Lower lobe of right lung (tissue), 2 donors: Measurements from ENCODE around the gene PRKAB2. TPM values are rescaled to one million over a fixed set of nuclear protein-coding genes. Genes with fewer than 3 reads are reported as not detected.

ENCODE experiments used
- ATAC-seq, 2 donors: fragments of 200-7000 bp; cut with Tn5 transposase; one replicate each; pipeline ENCODE4 v1.9.1; 2020 to 2022; ENCODE audit warnings: mild to moderate bottlenecking in 2 of 2, moderate library complexity in 2 of 2
- DNase-seq: peaks from one replicate; pipeline ENCODE4 v3.0.0-alpha.2; 2020
- H3K27ac ChIP-seq: fragments of 200-600 bp; one replicate; pipeline ENCODE4 v1.8.0; 2022
- H3K27me3 ChIP-seq: fragments of 200-600 bp; one replicate; pipeline ENCODE4 v1.8.0; 2022; ENCODE audit warnings: low read depth
- H3K36me3 ChIP-seq: fragments of 200-600 bp; one replicate; pipeline ENCODE4 v1.8.0; 2022; ENCODE audit warnings: mild to moderate bottlenecking
- H3K4me1 ChIP-seq: fragments of 200-600 bp; one replicate; pipeline ENCODE4 v1.8.0; 2022
- H3K4me3 ChIP-seq: fragments of 200-600 bp; one replicate; pipeline ENCODE4 v1.8.0; 2022; ENCODE audit warnings: mild to moderate bottlenecking
- H3K9me3 ChIP-seq: fragments of 200-600 bp; one replicate; pipeline ENCODE4 v1.8.0; 2022
- intact Hi-C: fragments of 100-400 bp; cut with DNase I; formaldehyde crosslinking; loops from one replicate; pipeline ENCODE4 v1.11.0; 2022
- long read RNA-seq: library from polyadenylated mRNA; unstranded; transcript quantifications from one replicate; pipeline ENCODE4 v2.0.0, GENCODE V29; 2021
- total RNA-seq: library from RNA; stranded (reverse); fragmentation: NEBNext Ultra II Directional; extraction: Animal tissue kit (Norgen Biotek cat#: 25700); gene quantifications from one replicate; pipeline ENCODE4 v1.2.1, GENCODE V29; 2021
- TF ChIP-seq, protein P1 (sequence below): fragments of 200-600 bp; IDR thresholded peaks from one replicate; pipeline ENCODE4 v1.8.0; 2022; ENCODE audit warnings: antibody characterized with exemption, mild to moderate bottlenecking
- donor health status: DM: no; HTN: yes; CAD: no; lungs with severe emphysema.

PRKAB2 gene, protein sequence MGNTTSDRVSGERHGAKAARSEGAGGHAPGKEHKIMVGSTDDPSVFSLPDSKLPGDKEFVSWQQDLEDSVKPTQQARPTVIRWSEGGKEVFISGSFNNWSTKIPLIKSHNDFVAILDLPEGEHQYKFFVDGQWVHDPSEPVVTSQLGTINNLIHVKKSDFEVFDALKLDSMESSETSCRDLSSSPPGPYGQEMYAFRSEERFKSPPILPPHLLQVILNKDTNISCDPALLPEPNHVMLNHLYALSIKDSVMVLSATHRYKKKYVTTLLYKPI
- total RNA-seq = 11.3 TPM
- long read RNA-seq, full-length matches to known transcripts = 1 of 9 reads
- long read RNA-seq, partial matches to known transcripts = 2 of 9 reads
- long read RNA-seq, other reads (novel, unspliced or antisense) = 6 of 9 reads

DNA sequence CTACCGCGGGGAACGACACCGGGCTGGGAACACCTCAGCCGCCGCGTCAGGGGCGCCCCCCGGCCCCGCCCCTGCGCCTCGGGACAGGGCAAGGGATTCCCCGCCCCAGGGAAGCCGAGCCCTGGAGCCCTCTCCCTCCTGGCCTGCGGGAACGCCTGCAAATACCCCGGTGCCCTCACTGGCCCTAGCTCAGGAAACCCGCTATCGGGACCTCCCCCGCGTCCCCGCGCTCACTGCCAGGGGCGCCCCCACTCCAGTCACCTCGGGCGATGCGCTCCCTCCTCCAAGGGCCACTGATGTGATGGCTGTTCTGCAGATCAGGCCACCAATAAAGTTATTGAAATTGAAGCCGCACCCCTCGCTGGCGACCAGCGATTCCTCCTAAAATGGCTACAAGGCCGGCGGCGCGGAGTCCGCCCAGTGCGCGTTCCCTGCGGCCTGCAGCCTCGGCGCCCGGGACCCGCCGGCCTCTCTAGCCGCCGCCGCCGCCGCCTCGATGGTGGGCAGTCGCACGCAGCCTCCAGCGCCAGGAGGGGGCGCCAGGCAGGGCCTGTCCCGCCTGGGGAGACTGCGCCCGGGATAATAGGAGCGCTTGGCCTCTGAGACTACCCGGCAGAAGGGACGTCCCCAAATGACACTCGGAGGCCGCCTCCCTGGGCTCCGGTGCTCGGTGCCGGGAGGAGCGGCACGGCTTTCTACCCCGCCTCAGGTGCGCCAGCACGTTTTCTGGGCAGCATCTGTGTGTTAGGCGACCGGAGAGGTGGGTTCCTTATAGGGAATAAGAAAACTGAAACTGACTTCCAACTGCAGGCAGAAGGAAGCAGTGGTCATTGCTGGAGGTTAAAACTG lies at the start of gene PRKAB2:
Gene PRKAB2, minus strand, starts transcription at position 303 of the 849 bp plus-strand sequence. CDS start 326 bp downstream, outside the sequence.
- ATAC-seq (peak; percentile 98 to 99), DNase-seq (peak; percentile 98)
- peaks cover 3% of the 10 kb centered on the region for H3K36me3 ChIP-seq
- TF ChIP-seq, protein P1, sequence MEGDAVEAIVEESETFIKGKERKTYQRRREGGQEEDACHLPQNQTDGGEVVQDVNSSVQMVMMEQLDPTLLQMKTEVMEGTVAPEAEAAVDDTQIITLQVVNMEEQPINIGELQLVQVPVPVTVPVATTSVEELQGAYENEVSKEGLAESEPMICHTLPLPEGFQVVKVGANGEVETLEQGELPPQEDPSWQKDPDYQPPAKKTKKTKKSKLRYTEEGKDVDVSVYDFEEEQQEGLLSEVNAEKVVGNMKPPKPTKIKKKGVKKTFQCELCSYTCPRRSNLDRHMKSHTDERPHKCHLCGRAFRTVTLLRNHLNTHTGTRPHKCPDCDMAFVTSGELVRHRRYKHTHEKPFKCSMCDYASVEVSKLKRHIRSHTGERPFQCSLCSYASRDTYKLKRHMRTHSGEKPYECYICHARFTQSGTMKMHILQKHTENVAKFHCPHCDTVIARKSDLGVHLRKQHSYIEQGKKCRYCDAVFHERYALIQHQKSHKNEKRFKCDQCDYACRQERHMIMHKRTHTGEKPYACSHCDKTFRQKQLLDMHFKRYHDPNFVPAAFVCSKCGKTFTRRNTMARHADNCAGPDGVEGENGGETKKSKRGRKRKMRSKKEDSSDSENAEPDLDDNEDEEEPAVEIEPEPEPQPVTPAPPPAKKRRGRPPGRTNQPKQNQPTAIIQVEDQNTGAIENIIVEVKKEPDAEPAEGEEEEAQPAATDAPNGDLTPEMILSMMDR = peak; percentile 96
- H3K4me1 ChIP-seq = peaks cover 25% of the 10 kb centered on the region
- H3K27ac ChIP-seq = peak within 1 kb of the TSS; percentile 94
- H3K27me3 ChIP-seq = no peaks in the 10 kb centered on the region
- no peaks in the 10 kb centered on the region for H3K9me3 ChIP-seq
- peak within 1 kb of the TSS; percentile 90 for H3K4me3 ChIP-seq
- intact Hi-C loops = loop anchor here (10.0 kb wide), 1 partner anchor 72 kb away; the partner anchor contains the start of gene CHD1L

DNA sequence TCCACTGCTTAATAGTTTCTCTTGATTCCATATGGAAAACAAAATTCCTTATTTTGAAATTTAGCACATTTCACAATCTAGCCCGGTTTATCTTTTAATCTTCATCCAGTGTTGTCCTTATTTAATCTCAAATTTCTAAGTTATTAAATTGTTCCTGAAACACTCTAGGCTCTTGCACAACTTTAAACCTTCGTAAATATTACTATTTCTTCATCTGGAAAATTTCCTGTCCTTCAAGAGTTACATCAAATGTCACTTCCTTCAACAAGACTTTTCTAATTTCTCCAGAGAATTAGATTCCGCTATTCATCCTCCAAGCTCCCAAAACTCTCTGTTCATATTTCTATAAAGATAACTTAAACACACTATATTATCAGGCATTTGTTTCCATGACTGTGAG lies 46.3 kb upstream of the PRKAB2 start:
- DNase-seq (no peak), ATAC-seq (no peak)
- TF ChIP-seq, protein P1 = no peak

DNA sequence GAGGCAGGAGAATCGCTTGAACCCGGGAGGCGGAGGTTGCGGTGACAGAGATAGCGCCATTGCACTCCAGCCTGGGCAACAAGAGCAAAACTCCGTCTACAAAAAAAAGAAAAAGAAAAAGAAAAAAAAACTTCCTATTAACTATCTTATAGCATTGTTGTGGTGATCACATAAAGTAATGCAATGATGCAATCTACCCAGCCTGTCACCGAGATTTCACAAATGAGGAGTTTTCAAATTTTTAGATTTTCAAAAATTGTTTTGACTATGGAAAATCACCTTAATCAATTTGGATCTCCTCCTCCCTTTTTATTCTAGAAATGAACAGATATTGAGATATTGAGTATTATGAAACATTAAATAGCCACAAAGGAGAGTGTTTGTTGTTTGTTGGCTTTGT lies 44.9 kb upstream of the PRKAB2 start:
- H3K36me3 ChIP-seq = peaks cover 31% of the 10 kb centered on the region
- H3K9me3 ChIP-seq = no peaks in the 10 kb centered on the region
- H3K4me1 ChIP-seq = peaks cover 3% of the 10 kb centered on the region
- DNase-seq (no peak), ATAC-seq (no peak)
- TF ChIP-seq, protein P1 = no peak
- intact Hi-C loops = no loop called here
- no peak overlapping the region for H3K4me3 ChIP-seq
- no peaks in the 10 kb centered on the region for H3K27me3 ChIP-seq
- no peak overlapping the region for H3K27ac ChIP-seq

More for the DNA sequence above, 46.3 kb upstream of the PRKAB2 start:
- no peaks in the 10 kb centered on the region for H3K9me3 ChIP-seq
- no peak overlapping the region for H3K27ac ChIP-seq
- peaks cover 23% of the 10 kb centered on the region for H3K36me3 ChIP-seq
- intact Hi-C loops = no loop called here
- no peak overlapping the region for H3K4me3 ChIP-seq
- H3K4me1 ChIP-seq = peaks cover 3% of the 10 kb centered on the region
- no peaks in the 10 kb centered on the region for H3K27me3 ChIP-seq

DNA sequence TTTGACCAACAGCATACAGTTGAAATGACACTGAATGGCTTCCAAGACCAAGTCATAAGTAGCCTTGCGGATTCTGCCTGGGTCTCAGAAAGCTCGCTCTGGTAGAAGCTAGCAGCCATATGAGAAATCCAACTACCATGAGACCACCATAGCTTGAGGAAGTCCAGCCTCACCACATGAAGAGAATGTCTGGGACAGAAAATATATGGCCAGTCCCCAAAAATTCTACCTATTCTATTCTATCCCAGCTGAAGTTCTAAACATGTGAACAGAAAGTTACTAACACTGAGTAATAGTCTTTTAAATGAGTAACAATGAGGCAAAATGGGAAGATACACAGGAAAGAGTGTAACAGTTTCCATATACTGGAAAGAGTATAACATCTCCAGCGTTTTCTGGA lies 43.9 kb upstream of the PRKAB2 start:
- intact Hi-C loops = no loop called here
- Histone ChIP-seq H3K4me3 (no peak overlapping the region), H3K9me3 (no peaks in the 10 kb centered on the region), H3K4me1 (peaks cover 3% of the 10 kb centered on the region), H3K36me3 (peaks cover 38% of the 10 kb centered on the region), H3K27ac (no peak overlapping the region), H3K27me3 (no peaks in the 10 kb centered on the region)
- ATAC-seq (no peak), DNase-seq (no peak)
- TF ChIP-seq, protein P1 = no peak

DNA sequence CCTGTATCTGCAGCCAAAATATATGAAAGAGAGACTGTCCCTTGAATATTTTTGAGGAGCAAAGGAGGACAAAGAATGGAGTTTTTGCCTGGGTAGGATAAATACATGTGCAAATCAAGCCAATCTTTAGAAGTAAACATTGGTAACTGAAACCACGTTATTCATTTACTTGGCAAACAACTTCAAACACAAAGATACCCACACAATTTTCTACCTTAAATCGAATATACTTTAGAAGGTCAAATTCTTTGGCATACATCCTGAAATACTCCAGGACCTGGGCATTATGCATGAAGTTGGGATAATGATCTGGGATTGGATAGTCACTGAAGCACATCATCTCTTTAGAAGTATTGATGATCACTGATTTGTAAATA lies 43.3 kb upstream of the PRKAB2 start:
- no peak for DNase-seq
- TF ChIP-seq, protein P1 = no peak
- Histone ChIP-seq H3K27me3 (no peaks in the 10 kb centered on the region), H3K9me3 (no peaks in the 10 kb centered on the region), H3K36me3 (peaks cover 34% of the 10 kb centered on the region), H3K4me1 (peaks cover 3% of the 10 kb centered on the region), H3K27ac (no peak overlapping the region), H3K4me3 (no peak overlapping the region)
- no peak for ATAC-seq
- intact Hi-C loops = no loop called here
